Lung (tissue), 12 donors: Measurements from ENCODE around the gene COX7A2L. TPM values are rescaled to one million over a fixed set of nuclear protein-coding genes. Genes with fewer than 3 reads are reported as not detected.

Source experiments
- ATAC-seq: fragments of 200-7000 bp; cut with Tn5 transposase; one replicate; pipeline ENCODE4 v1.9.1; 2020; ENCODE audit warnings: moderate number of reproducible peaks; ENCODE audit not compliant: insufficient read depth, low FRiP score
- DNase-seq, 3 donors: peaks; one replicate each; pipeline ENCODE4 v3.0.0-alpha.2; 2013 to 2017
- H3K27ac ChIP-seq, 2 donors: one replicate each; pipeline ENCODE4 v1.5.1; 2013; ENCODE audit warnings: mild to moderate bottlenecking in 2 of 2, moderate library complexity in 2 of 2, control low read depth in 1 of 2, inconsistent platforms in 1 of 2, low read depth in 1 of 2, low read length in 1 of 2
- H3K27me3 ChIP-seq, 3 donors: one replicate each; pipeline ENCODE4 v1.5.1; 2013; ENCODE audit warnings: low read length in 2 of 3; ENCODE audit not compliant: control insufficient read depth in 3 of 3, insufficient read depth in 3 of 3
- H3K36me3 ChIP-seq, 4 donors: one replicate each; pipeline ENCODE4 v1.5.1; 2013; ENCODE audit warnings: low read length in 4 of 4, mild to moderate bottlenecking in 1 of 4, moderate library complexity in 1 of 4; ENCODE audit not compliant: control insufficient read depth in 4 of 4, insufficient read depth in 4 of 4
- H3K4me1 ChIP-seq, 5 donors: one replicate each; pipeline ENCODE4 v1.5.1; 2013; ENCODE audit warnings: low read length in 5 of 5, mild to moderate bottlenecking in 2 of 5, moderate library complexity in 1 of 5; ENCODE audit not compliant: control insufficient read depth in 5 of 5, insufficient read depth in 5 of 5
- H3K4me3 ChIP-seq: one replicate; pipeline ENCODE4 v1.5.1; 2013; ENCODE audit warnings: mild to moderate bottlenecking, control low read depth, moderate library complexity
- H3K9ac ChIP-seq, 2 donors: one replicate each; pipeline ENCODE4 v1.5.1; 2013; ENCODE audit warnings: low read length in 2 of 2, control low read depth in 1 of 2; ENCODE audit not compliant: insufficient read depth in 1 of 2
- H3K9me3 ChIP-seq, 4 donors: one replicate each; pipeline ENCODE4 v1.5.1; 2013; ENCODE audit warnings: low read length in 3 of 4, mild to moderate bottlenecking in 1 of 4, moderate library complexity in 1 of 4; ENCODE audit not compliant: control insufficient read depth in 4 of 4, insufficient read depth in 3 of 4
- WGBS, 2 donors: extraction: QIAGEN DNeasy Blood & Tissue Kit; methylation state at CpG; one replicate each; pipeline ENCODE4 v1.1.7; 2013; 5-methylcytosine and 5-hydroxymethylcytosine counted together
- polyA plus RNA-seq, 2 donors: library from polyadenylated mRNA; stranded (reverse); fragments of 200-250 nt; gene quantifications; one replicate each; pipeline ENCODE4 v1.2.1, GENCODE V29; 2013
- total RNA-seq, 2 donors: library from RNA; depleted of rRNA in 1 of 2; stranded (reverse); fragments of >200 nt in 1 of 2; gene quantifications; one replicate each; pipeline ENCODE4 v1.2.1, GENCODE V29; 2014 to 2021
- TF ChIP-seq, protein P1 (sequence below): IDR thresholded peaks from 2 replicates; pipeline ENCODE4 v1.5.1; 2012; ENCODE audit warnings: mild to moderate bottlenecking; ENCODE audit errors: control extremely low read depth, extremely low read depth
- donor health status: control.
- donor health status: control.
- donor health status: Bipolar disorder and iron deficiency.
- donor health status: healthy.
- donor health status: DM: yes; HTN: yes; CAD: no.

The COX7A2L gene
- total and polyA plus RNA-seq, 4 donors = 80.4 to 113 (median 103) TPM

DNA sequence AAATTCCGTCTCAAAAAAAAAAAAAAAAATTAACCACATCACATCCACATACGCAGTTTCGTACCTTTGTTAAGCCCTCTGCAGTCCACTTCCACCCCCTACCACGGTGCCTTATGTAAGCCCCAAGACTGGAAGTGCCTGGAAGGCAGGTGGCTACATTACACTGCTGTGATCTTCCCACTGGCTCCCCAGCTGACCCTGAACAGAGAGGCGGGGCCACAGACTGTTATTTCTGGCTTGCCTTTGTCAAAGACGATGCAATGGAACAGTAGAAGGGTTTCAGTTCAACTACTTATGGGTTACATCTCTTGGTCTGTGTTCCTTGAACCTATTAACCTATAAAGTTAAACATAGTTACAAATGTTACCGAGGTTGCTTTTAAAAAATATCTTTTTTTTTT lies 15.7 kb upstream of the COX7A2L start:
- no peak overlapping the region for H3K27ac ChIP-seq
- DNase-seq = no peak
- no peaks in the 10 kb centered on the region for H3K27me3 ChIP-seq
- H3K4me1 ChIP-seq = no peaks in the 10 kb centered on the region
- TF ChIP-seq, protein P1, sequence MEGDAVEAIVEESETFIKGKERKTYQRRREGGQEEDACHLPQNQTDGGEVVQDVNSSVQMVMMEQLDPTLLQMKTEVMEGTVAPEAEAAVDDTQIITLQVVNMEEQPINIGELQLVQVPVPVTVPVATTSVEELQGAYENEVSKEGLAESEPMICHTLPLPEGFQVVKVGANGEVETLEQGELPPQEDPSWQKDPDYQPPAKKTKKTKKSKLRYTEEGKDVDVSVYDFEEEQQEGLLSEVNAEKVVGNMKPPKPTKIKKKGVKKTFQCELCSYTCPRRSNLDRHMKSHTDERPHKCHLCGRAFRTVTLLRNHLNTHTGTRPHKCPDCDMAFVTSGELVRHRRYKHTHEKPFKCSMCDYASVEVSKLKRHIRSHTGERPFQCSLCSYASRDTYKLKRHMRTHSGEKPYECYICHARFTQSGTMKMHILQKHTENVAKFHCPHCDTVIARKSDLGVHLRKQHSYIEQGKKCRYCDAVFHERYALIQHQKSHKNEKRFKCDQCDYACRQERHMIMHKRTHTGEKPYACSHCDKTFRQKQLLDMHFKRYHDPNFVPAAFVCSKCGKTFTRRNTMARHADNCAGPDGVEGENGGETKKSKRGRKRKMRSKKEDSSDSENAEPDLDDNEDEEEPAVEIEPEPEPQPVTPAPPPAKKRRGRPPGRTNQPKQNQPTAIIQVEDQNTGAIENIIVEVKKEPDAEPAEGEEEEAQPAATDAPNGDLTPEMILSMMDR = no peak
- ATAC-seq = no peak
- H3K36me3 ChIP-seq = no peaks in the 10 kb centered on the region
- 81 to 87% methylated on average over 7 of the region's 7 CpGs for WGBS, 2 donors
- H3K9me3 ChIP-seq = no peaks in the 10 kb centered on the region
- H3K4me3 ChIP-seq = no peak overlapping the region
- no peak overlapping the region for H3K9ac ChIP-seq

DNA sequence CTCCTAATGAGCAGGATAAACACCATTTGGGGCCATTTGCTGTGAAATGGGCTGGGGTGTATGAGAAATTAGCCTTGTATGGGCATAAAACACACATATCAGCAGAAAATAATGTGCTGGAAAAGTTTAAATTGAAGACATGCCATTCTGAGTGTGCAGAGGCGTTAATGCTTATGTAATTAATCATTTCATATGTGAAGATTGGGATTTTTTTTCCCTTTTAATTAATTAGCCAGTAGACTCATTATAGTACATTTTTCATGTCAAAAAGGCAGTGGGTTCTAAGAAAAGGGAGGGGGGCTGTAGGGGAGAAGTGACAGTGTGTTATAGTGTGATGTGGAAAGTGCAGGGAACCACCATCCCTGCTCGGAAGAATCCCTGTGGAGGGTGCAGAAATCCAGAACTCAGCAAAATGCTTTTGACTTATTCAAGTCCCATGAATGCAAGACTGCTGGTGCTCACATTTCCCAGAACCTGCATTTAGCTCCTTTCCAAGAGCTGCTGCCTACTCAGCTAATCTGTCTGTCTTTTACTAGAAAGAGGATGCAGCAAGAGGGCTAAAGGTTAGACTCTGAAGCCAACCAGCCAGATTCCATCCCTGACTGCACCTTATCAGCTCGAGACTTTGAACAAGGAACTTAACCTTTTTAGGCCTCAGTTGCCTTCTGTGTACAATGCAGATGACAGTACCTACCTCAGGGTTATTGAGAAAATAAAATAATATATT lies 11.6 kb upstream of the COX7A2L start:
- Histone ChIP-seq H3K27me3 (no peaks in the 10 kb centered on the region), H3K9me3 (no peaks in the 10 kb centered on the region), H3K27ac (no peak overlapping the region), H3K4me3 (no peak overlapping the region), H3K36me3 (no peaks in the 10 kb centered on the region), H3K4me1 (peaks cover 0 to 5% (median 0%) of the 10 kb centered on the region in 5 donors), H3K9ac (no peak overlapping the region)
- TF ChIP-seq, protein P1 = no peak
- ATAC-seq (no peak), DNase-seq (no peak)
- WGBS, 2 donors = 74 to 76% methylated on average over 3 of the region's 3 CpGs

DNA sequence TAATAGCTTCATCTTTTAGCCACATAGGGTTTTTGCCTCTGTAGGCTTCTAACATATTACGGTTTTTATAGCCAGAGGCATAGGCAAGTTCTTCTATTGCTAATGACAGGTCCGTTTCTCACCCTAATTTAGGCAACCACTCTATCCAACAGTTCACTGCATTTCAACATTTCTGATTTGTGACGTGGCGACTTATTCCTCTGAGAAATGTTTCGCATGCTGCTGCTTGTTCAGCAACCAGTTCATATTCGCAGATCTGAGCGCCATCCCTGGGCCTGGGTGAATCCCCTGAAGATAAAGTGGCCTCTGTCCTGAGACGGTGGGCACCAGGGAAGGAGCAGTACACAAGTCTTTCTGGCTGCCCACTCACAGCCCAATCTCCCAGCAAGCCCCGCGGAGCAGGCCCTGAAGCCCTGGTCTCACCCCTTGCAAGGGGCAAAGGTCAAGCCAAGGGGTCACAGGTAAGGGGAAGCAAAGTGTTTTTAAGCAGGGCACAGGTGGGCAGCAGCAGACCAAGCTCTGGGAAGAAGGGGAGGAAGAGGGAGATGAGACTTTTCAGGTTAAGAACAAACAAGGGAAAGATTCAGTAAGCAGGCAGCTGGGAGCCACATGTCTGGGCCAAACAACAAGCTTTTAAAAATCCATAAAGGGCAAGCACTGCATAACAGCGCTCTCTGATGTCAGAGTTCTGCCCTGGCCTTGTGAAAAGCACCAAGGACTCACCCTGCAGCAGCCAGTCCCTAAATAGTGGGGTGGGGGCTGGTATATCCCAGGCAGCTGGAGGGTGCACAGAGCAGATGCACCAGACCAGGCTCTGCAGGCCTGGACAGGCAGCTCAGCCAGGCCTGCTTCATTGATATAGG lies 10.8 kb upstream of the COX7A2L start:
- no peak for DNase-seq
- no peaks in the 10 kb centered on the region for H3K36me3 ChIP-seq
- 83 to 92% methylated on average over 11 of the region's 11 CpGs for WGBS, 2 donors

More for the DNA sequence above, 10.8 kb upstream of the COX7A2L start:
- ATAC-seq = no peak
- no peaks in the 10 kb centered on the region for H3K9me3 ChIP-seq
- peaks cover 0 to 5% (median 0%) of the 10 kb centered on the region in 5 donors for H3K4me1 ChIP-seq
- H3K4me3 ChIP-seq = no peak overlapping the region
- H3K9ac ChIP-seq = no peak overlapping the region
- H3K27me3 ChIP-seq = no peaks in the 10 kb centered on the region
- no peak overlapping the region for H3K27ac ChIP-seq
- TF ChIP-seq, protein P1 = no peak
